WTC11 (cell line): Measurements from ENCODE around the gene CDK5. TPM values are rescaled to one million over a fixed set of nuclear protein-coding genes. Genes with fewer than 3 reads are reported as not detected.
A peak's percentile ranks its signal among the peaks of the same experiment; 100 is the strongest.

Source experiments
- ATAC-seq: fragments of 200-7000 bp; cut with Tn5 transposase; 2 replicates; pipeline ENCODE4 v1.10.0; 2021; ENCODE audit warnings: mild to moderate bottlenecking, moderate library complexity
- CTCF ChIA-PET: fragments of 300-600 bp; sonication (Branson Sonifier 250); formaldehyde crosslinking; loops from one replicate; lab custom pipeline; 2021; ENCODE audit warnings: antibody characterized with exemption; lab: Charles Lee
- POLR2A ChIA-PET: fragments of 350-600 bp; sonication (Branson Sonifier 250); formaldehyde crosslinking; loops from one replicate; lab custom pipeline; 2021; ENCODE audit warnings: antibody characterized with exemption; lab: Charles Lee
- DNase-seq: peaks from one replicate; pipeline ENCODE4 v3.0.0; 2021; ENCODE audit warnings: low spot score
- H3K27ac Mint-ChIP-seq: 2 replicates; pipeline ENCODE4 v1.8.0; 2021; ENCODE audit warnings: mixed read lengths
- H3K27me3 Mint-ChIP-seq: 2 replicates; pipeline ENCODE4 v1.8.0; 2021; ENCODE audit warnings: low read depth, mild to moderate bottlenecking, moderate library complexity, mixed read lengths
- H3K36me3 Mint-ChIP-seq: 2 replicates; pipeline ENCODE4 v1.8.0; 2021; ENCODE audit warnings: mixed read lengths
- H3K4me1 Mint-ChIP-seq: 2 replicates; pipeline ENCODE4 v1.8.0; 2022; ENCODE audit warnings: mixed read lengths
- H3K4me3 Mint-ChIP-seq: 2 replicates; pipeline ENCODE4 v1.8.0; 2021; ENCODE audit warnings: mild to moderate bottlenecking, moderate library complexity, mixed read lengths
- H3K9me3 Mint-ChIP-seq: 2 replicates; pipeline ENCODE4 v1.8.0; 2021; ENCODE audit warnings: mixed read lengths
- CREB1 ChIP-seq: sonication (generic); formaldehyde crosslinking; IDR thresholded peaks from 2 replicates; pipeline ENCODE4 v1.8.0; 2023; ENCODE audit warnings: mild to moderate bottlenecking, missing genetic modification reagents
- ELF4 ChIP-seq: sonication (generic); formaldehyde crosslinking; IDR thresholded peaks from 2 replicates; pipeline ENCODE4 v1.8.1; 2022; ENCODE audit warnings: low read depth, mild to moderate bottlenecking, moderate library complexity, missing genetic modification reagents
- ETV6 ChIP-seq: sonication (generic); formaldehyde crosslinking; IDR thresholded peaks from 2 replicates; pipeline ENCODE4 v1.8.1; 2022; ENCODE audit warnings: mild to moderate bottlenecking, missing genetic modification reagents
- GABPB1 ChIP-seq: sonication (generic); formaldehyde crosslinking; IDR thresholded peaks from 2 replicates; pipeline ENCODE4 v1.8.1; 2023; ENCODE audit warnings: mild to moderate bottlenecking, missing genetic modification reagents
- GRHL2 ChIP-seq: fragments of 250-450 bp; sonication (Bioruptor Pico); IDR thresholded peaks from 2 replicates; pipeline ENCODE4 v1.8.0; 2022; ENCODE audit warnings: mild to moderate bottlenecking, moderate library complexity; ENCODE audit not compliant: insufficient replicate concordance, severe bottlenecking
- GTF2I ChIP-seq: fragments of 250-450 bp; sonication (Bioruptor Pico); conservative IDR thresholded peaks from 2 replicates; pipeline ENCODE4 v1.4.0; 2021; ENCODE audit warnings: mild to moderate bottlenecking
- HMGA2 ChIP-seq: fragments of 250-450 bp; sonication (Bioruptor Pico); IDR thresholded peaks from 2 replicates; pipeline ENCODE4 v1.4.0; 2021; ENCODE audit warnings: mild to moderate bottlenecking, moderate library complexity
- MYBL2 ChIP-seq: sonication (generic); formaldehyde crosslinking; IDR thresholded peaks from 2 replicates; pipeline ENCODE4 v1.8.1; 2023; ENCODE audit warnings: mild to moderate bottlenecking, moderate library complexity, missing genetic modification reagents
- NFYB ChIP-seq: sonication (generic); formaldehyde crosslinking; conservative IDR thresholded peaks from 2 replicates; pipeline ENCODE4 v1.8.0; 2022; ENCODE audit warnings: low read depth, missing genetic modification reagents
- SOX15 ChIP-seq: fragments of 250-450 bp; sonication (Bioruptor Pico); IDR thresholded peaks from 2 replicates; pipeline ENCODE4 v1.9.0; 2021; ENCODE audit warnings: mild to moderate bottlenecking
- TCF7 ChIP-seq: sonication (generic); formaldehyde crosslinking; IDR thresholded peaks from 2 replicates; pipeline ENCODE4 v1.8.0; 2022; ENCODE audit warnings: mild to moderate bottlenecking, low read depth, missing genetic modification reagents, moderate library complexity
- TEAD1 ChIP-seq: sonication (generic); formaldehyde crosslinking; IDR thresholded peaks from 2 replicates; pipeline ENCODE4 v1.8.0; 2022; ENCODE audit warnings: mild to moderate bottlenecking, missing genetic modification reagents
- TP53 ChIP-seq: sonication (generic); formaldehyde crosslinking; IDR thresholded peaks from 2 replicates; pipeline ENCODE4 v1.8.1; 2023; ENCODE audit warnings: mild to moderate bottlenecking, missing genetic modification reagents
- ZNF138 ChIP-seq: sonication (generic); formaldehyde crosslinking; conservative IDR thresholded peaks from 2 replicates; pipeline ENCODE4 v1.8.1; 2022; ENCODE audit warnings: mild to moderate bottlenecking, moderate library complexity, missing genetic modification reagents
- ZNF416 ChIP-seq: fragments of 250-450 bp; sonication (Bioruptor Pico); IDR thresholded peaks from 2 replicates; pipeline ENCODE4 v1.9.0; 2021; ENCODE audit warnings: mild to moderate bottlenecking, inconsistent platforms
- ZNF532 ChIP-seq: fragments of 250-450 bp; sonication (Bioruptor Pico); IDR thresholded peaks from 2 replicates; pipeline ENCODE4 v1.9.0; 2021; ENCODE audit warnings: mild to moderate bottlenecking, borderline replicate concordance
- ZSCAN18 ChIP-seq: fragments of 250-450 bp; sonication (Bioruptor Pico); IDR thresholded peaks from 2 replicates; pipeline ENCODE4 v2.1.2; 2022; ENCODE audit warnings: mild to moderate bottlenecking, moderate library complexity
- total RNA-seq: library from RNA; stranded (reverse); gene quantifications from 3 replicates; pipeline ENCODE4 v1.2.3, GENCODE V29; 2021
- TF ChIP-seq, protein P1 (sequence below): fragments of 200-600 bp; IDR thresholded peaks from 2 replicates; pipeline ENCODE4 v1.8.0; 2022; ENCODE audit warnings: antibody characterized with exemption
- TF ChIP-seq, protein P2 (sequence below): fragments of 250-450 bp; sonication (Bioruptor Pico); IDR thresholded peaks from 2 replicates; pipeline ENCODE4 v1.9.0; 2021; ENCODE audit warnings: mild to moderate bottlenecking
- TF ChIP-seq, protein P3 (sequence below): sonication (generic); formaldehyde crosslinking; IDR thresholded peaks from 2 replicates; pipeline ENCODE4 v1.8.1; 2023; ENCODE audit warnings: mild to moderate bottlenecking, missing genetic modification reagents, moderate library complexity
- TF ChIP-seq, protein P4 (sequence below): sonication (generic); formaldehyde crosslinking; IDR thresholded peaks from 2 replicates; pipeline ENCODE4 v1.8.0; 2023; ENCODE audit warnings: missing genetic modification reagents

Gene CDK5
- total RNA-seq, 1 experiment from 2014 or later: 27.8 TPM

DNA sequence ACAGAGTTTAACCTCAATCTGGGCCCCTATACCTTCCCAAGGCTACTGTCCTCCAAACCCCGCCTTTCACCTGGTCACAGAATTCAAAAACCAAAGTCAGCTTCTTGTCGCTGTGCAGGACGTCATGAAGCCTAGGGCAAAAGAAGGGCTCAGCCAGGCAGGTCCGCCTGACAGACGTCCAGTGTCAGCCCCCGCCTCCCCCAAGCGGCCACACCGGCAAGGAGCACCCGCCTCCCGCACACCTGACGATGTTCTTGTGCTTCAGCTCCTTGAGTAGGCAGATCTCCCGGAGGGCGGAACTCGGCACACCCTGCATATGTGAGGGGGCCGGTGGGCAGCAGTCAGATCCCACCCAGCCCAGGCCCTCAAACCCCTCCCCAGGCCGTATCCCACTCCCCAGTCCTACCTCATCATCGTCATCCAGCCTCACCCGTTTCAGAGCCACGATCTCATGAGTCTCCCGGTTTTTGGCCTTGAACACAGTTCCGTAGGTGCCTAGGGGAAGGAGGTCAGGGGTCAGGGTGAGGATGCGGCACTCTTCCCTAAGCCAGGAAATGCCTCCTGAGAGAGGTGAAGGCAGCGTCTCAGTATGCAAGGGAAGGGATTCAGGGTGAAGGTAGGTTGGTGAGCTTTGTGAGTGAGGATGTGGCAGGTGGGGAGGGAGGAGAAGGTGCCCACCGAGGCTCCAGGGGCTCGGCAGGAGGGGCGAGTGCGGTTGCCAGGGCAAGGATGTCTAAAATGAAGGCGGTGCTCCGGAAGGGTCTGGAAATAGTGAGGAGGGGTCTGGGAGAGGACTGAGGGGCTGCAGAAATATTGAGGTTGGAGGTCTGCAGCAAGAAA lies 811 bp downstream of the CDK5 start:
- no peaks in the 10 kb centered on the region for H3K9me3 Mint-ChIP-seq
- TF ChIP-seq, protein P1, sequence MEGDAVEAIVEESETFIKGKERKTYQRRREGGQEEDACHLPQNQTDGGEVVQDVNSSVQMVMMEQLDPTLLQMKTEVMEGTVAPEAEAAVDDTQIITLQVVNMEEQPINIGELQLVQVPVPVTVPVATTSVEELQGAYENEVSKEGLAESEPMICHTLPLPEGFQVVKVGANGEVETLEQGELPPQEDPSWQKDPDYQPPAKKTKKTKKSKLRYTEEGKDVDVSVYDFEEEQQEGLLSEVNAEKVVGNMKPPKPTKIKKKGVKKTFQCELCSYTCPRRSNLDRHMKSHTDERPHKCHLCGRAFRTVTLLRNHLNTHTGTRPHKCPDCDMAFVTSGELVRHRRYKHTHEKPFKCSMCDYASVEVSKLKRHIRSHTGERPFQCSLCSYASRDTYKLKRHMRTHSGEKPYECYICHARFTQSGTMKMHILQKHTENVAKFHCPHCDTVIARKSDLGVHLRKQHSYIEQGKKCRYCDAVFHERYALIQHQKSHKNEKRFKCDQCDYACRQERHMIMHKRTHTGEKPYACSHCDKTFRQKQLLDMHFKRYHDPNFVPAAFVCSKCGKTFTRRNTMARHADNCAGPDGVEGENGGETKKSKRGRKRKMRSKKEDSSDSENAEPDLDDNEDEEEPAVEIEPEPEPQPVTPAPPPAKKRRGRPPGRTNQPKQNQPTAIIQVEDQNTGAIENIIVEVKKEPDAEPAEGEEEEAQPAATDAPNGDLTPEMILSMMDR: peak; percentile 24; the same call in 1 of the 2 replicates
- no peak for TF ChIP-seq HMGA2
- TF ChIP-seq, all 79 proteins: peak for 1
- H3K4me3 Mint-ChIP-seq: peak overlapping the region; percentile 98
- H3K27ac Mint-ChIP-seq: peak overlapping the region; percentile 36
- ChIA-PET POLR2A (interaction anchor here (0.6 kb wide), 1 partner anchor 1974 kb away, joined by 3 read pairs; no protein-coding TSS in a partner anchor), CTCF (interaction anchor here (0.9 to 2.7 kb wide), 10 partner anchors 11 to 64 kb away, joined by 3 to 22 read pairs (median 7); partner anchors contain the start of gene ABCB8)
- DNase-seq (peak; percentile 69), ATAC-seq (peak; percentile 1; the same call in 1 of the 2 replicates)
- peaks cover 17% of the 10 kb centered on the region for H3K27me3 Mint-ChIP-seq
- H3K4me1 Mint-ChIP-seq: peaks cover 37% of the 10 kb centered on the region
- no peaks in the 10 kb centered on the region; the same call in 1 of the 2 replicates for H3K36me3 Mint-ChIP-seq

DNA sequence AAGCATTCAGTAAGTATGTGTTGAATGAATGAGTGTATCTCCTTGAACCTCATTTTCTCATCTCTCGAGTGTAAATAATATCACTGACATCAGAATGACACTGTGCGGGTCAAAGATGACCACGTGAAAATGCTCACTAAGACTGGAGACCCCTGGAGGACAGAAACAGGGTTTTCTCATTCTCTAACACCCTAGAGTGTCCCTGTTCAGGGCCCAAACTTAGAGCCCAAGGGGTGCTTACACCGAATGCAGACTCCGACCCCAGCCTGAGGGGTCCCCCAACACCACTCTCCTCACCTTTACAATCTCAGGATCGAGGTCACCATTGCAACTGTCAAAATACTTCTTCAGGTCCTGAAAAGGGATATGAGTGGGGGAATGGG lies 1.4 kb downstream of the CDK5 start:
- Mint-ChIP-seq H3K36me3 (no peaks in the 10 kb centered on the region; the same call in 1 of the 2 replicates), H3K9me3 (no peaks in the 10 kb centered on the region), H3K27ac (no peak overlapping the region), H3K27me3 (peaks cover 19% of the 10 kb centered on the region), H3K4me3 (peak overlapping the region; percentile 98), H3K4me1 (peaks cover 31% of the 10 kb centered on the region)
- ATAC-seq (no peak), DNase-seq (no peak)
- ChIA-PET CTCF (interaction anchor here (1.5 to 2.5 kb wide), 6 partner anchors 21 to 55 kb away, joined by 3 to 22 read pairs (median 8); partner anchors contain the start of gene ABCB8), POLR2A (no interaction called here)
- no peak for TF ChIP-seq ZSCAN18 (CRISPR knock-in tag)
- no peak for TF ChIP-seq TEAD1
- TF ChIP-seq, protein P2, sequence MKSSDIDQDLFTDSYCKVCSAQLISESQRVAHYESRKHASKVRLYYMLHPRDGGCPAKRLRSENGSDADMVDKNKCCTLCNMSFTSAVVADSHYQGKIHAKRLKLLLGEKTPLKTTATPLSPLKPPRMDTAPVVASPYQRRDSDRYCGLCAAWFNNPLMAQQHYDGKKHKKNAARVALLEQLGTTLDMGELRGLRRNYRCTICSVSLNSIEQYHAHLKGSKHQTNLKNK: no peak
- TF ChIP-seq GTF2I (CRISPR knock-in tag): no peak
- TF ChIP-seq, protein P3, sequence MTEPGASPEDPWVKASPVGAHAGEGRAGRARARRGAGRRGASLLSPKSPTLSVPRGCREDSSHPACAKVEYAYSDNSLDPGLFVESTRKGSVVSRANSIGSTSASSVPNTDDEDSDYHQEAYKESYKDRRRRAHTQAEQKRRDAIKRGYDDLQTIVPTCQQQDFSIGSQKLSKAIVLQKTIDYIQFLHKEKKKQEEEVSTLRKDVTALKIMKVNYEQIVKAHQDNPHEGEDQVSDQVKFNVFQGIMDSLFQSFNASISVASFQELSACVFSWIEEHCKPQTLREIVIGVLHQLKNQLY (CRISPR knock-in tag): no peak
- no peak for TF ChIP-seq TCF7 (CRISPR knock-in tag)
- TF ChIP-seq GABPB1: no peak
- no peak for TF ChIP-seq ELF4 (CRISPR knock-in tag)
- no peak for TF ChIP-seq ZNF532
- TF ChIP-seq NFYB (CRISPR knock-in tag): no peak
- no peak for TF ChIP-seq ZNF416 (CRISPR knock-in tag)
- no peak for TF ChIP-seq CREB1 (CRISPR knock-in tag)
- no peak for TF ChIP-seq MYBL2 (CRISPR knock-in tag)
- no peak for TF ChIP-seq GRHL2
- no peak for TF ChIP-seq TP53
- no peak for TF ChIP-seq ZNF138
- TF ChIP-seq SOX15 (CRISPR knock-in tag): no peak
- TF ChIP-seq, protein P4, sequence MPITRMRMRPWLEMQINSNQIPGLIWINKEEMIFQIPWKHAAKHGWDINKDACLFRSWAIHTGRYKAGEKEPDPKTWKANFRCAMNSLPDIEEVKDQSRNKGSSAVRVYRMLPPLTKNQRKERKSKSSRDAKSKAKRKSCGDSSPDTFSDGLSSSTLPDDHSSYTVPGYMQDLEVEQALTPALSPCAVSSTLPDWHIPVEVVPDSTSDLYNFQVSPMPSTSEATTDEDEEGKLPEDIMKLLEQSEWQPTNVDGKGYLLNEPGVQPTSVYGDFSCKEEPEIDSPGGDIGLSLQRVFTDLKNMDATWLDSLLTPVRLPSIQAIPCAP: no peak
- no peak for TF ChIP-seq ETV6 (CRISPR knock-in tag)
